HG02623 (cell line): ENCODE data around the gene TSPAN4.

Source experiments
- ATAC-seq: cut with Tn5 transposase; IDR thresholded peaks from one replicate; pipeline ENCODE4 v1.9.1; 2021; ENCODE audit warnings: moderate library complexity; ENCODE audit not compliant: unreplicated experiment

The TSPAN4 gene

GRCh38 chr11:842370-843002, at the start of gene TSPAN4, which contains the start of gene POLR2L:
Gene TSPAN4, plus strand, starts transcription at chr11:842852. Its CDS starts 7,453 bp downstream, at chr11:850305.
Gene POLR2L, minus strand, starts transcription at chr11:842529. Its CDS starts 21 bp downstream, at chr11:842508.
- peak; percentile 48 for ATAC-seq

- no peak for ATAC-seq
These were observed 49.8 kb upstream of the TSPAN4 start for GRCh38 chr11:792873-793272.

GRCh38 chr11:793556-793955, 49.1 kb upstream of the TSPAN4 start:
- no peak for ATAC-seq

- no peak for ATAC-seq
These were observed 48.5 kb upstream of the TSPAN4 start for GRCh38 chr11:794013-794765.

- no peak for ATAC-seq
These were observed 47.7 kb upstream of the TSPAN4 start for GRCh38 chr11:794766-795633.

GRCh38 chr11:795634-796564, 46.8 kb upstream of the TSPAN4 start:
- no peak for ATAC-seq

- no peak for ATAC-seq
These were observed 45.9 kb upstream of the TSPAN4 start for GRCh38 chr11:796565-797295.

GRCh38 chr11:797296-798092, 45.2 kb upstream of the TSPAN4 start:
- ATAC-seq: peak; percentile 39

- ATAC-seq: peak; percentile 44
These were observed 44.4 kb upstream of the TSPAN4 start, which contains the start of gene SLC25A22 for GRCh38 chr11:798093-798713. Gene SLC25A22, minus strand, starts transcription at chr11:798281. Its CDS starts 3,275 bp downstream, at chr11:795006.

- ATAC-seq: no peak
These were observed 42.9 kb upstream of the TSPAN4 start for GRCh38 chr11:799641-800316.

GRCh38 chr11:800473-800872, 42.2 kb upstream of the TSPAN4 start:
- ATAC-seq: no peak

- ATAC-seq: no peak
These were observed 41.4 kb upstream of the TSPAN4 start for GRCh38 chr11:801097-801780.

GRCh38 chr11:802018-802617, 40.5 kb upstream of the TSPAN4 start:
- no peak for ATAC-seq

GRCh38 chr11:802693-803466, 39.8 kb upstream of the TSPAN4 start:
- no peak for ATAC-seq

- no peak for ATAC-seq
These were observed 39.2 kb upstream of the TSPAN4 start for GRCh38 chr11:803467-803742.
